ENCODE measurements around the gene DGCR2. TPM values are rescaled to one million over a fixed set of nuclear protein-coding genes. Genes with fewer than 3 reads are reported as not detected.

The DGCR2 gene
- total and polyA plus RNA-seq, 2 of the 8 experiments (the other 6 are each of a cell fraction or from before 2014, with no cell fraction given), result 42.3 to 62.2 TPM

DNA sequence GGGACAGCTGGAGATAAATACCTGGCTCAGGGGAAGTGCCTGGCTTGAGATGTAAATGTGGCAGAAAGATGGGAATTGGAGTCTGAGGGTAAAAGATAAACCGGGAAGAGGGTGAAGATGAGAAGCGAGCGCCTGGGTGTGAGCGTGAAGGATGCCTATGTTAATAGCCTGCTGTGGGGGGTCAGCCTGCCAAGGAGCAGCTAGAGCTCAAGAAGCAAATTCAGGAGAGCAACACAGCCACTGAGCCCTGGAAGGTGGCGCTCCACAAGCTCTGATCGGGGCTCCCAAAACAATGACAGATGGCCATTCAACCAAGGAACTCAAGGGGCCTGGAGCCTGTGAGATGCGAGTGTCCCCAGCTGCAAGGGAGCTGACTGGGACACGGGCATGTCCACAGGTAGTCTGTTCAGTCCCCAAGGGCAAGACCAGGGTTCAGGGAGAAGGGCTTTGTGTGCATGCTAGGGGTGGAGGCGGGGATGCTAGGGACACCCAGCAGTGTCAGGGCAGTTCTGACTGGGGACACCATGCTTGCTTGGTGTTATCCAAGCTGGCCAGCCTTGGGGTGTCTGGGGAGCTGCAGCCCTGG is 25.1 kb upstream of the DGCR2 start (continued):
- TF ChIP-seq, protein P1, sequence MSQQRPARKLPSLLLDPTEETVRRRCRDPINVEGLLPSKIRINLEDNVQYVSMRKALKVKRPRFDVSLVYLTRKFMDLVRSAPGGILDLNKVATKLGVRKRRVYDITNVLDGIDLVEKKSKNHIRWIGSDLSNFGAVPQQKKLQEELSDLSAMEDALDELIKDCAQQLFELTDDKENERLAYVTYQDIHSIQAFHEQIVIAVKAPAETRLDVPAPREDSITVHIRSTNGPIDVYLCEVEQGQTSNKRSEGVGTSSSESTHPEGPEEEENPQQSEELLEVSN (IDR thresholded peaks at IDR 0.05), result no peak
- TF ChIP-seq POU5F1 (IDR thresholded peaks at IDR 0.05; ENCODE audit: low read depth, low read length) (no peak), SP4 (IDR thresholded peaks at IDR 0.05; ENCODE audit: low read length) (no peak)

Measured in H1 (cell line).